Chondrocyte (in vitro differentiated cells): ENCODE data around the gene HMCES. TPM values are rescaled to one million over a fixed set of nuclear protein-coding genes. Genes with fewer than 3 reads are reported as not detected.

Experiments
- DNase-seq: peaks from one replicate; pipeline ENCODE4 v3.0.0; 2021; ENCODE audit warnings: mixed read lengths, low spot score
- H3K27ac Mint-ChIP-seq: one replicate; pipeline ENCODE4 v1.8.0; 2021; ENCODE audit warnings: mild to moderate bottlenecking, moderate library complexity, mixed read lengths; ENCODE audit not compliant: unreplicated experiment
- H3K27me3 Mint-ChIP-seq: 2 replicates; pipeline ENCODE4 v1.8.0; 2021; ENCODE audit warnings: low read depth, mixed read lengths
- H3K36me3 Mint-ChIP-seq: 2 replicates; pipeline ENCODE4 v1.8.0; 2021; ENCODE audit warnings: low read depth, mixed read lengths
- H3K4me1 Mint-ChIP-seq: 2 replicates; pipeline ENCODE4 v1.8.0; 2021; ENCODE audit warnings: low read depth, mild to moderate bottlenecking, mixed read lengths
- H3K4me3 Mint-ChIP-seq: one replicate; pipeline ENCODE4 v1.8.0; 2021; ENCODE audit warnings: mild to moderate bottlenecking, moderate library complexity, mixed read lengths; ENCODE audit not compliant: unreplicated experiment
- H3K9me3 Mint-ChIP-seq: 2 replicates; pipeline ENCODE4 v1.8.0; 2021; ENCODE audit warnings: low read depth, mixed read lengths
- microRNA-seq: library from miRNA; unstranded; fragments of <30 nt; microRNA quantifications from one replicate; pipeline ENCODE4 v1.2.0, GENCODE V29; 2020; ENCODE audit warnings: borderline number of aligned reads
- total RNA-seq: library from RNA; stranded (reverse); gene quantifications from 3 replicates; pipeline ENCODE4 v1.2.1, GENCODE V29; 2021
- TF ChIP-seq, protein P1 (sequence below): fragments of 200-600 bp; sonication (generic); IDR thresholded peaks from 2 replicates; pipeline ENCODE4 v1.5.0; 2021; ENCODE audit warnings: antibody characterized with exemption, mild to moderate bottlenecking, moderate library complexity

Gene HMCES
- total RNA-seq, 1 donor from 2014 or later, result 25.9 TPM

DNA sequence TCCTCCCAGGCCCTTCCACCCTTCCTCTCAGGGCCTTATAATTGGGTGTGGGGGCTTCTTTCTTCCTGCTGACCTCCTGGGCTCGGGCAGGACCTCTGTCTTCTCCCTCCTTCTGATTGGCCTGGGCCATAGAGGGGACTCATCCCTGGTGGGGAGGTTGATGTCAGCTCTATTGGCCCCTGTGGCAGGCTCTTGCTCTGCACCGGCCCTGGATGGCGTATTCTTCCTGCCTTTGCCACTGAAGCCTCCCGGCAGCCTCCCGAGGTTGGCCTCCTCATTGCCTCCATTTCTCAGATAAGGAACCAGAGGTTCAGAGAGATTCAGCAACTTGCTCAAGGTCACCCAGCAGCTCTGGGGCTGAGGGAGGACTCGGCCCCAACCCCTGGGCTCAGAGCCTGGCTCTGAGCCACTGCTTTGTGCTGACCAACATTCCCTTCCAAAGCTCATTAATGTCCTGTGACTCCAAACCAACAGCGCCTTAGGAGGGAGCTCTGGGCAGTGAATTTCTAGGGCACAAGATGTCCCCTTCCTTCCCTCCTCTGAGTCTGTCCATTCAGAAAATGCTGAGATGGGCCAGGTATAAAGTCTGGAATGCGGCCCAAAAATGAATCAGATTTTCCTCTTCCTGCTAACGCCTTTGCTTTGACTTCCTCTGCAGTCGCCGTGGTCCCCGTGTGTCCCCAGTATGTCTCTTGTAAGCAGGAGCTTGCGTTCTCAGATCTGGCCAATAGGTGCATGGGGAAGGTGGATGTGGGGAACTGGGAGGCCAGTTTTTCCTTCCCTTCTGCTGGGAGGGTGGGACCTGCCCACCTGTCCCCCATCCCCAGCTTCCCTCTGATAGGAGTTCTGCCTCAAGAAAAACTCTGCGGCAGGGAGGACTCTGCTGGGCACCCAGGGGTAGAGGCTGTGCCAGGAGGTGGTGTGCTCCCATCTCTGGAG, 74.2 kb downstream of the HMCES start:
- Mint-ChIP-seq H3K9me3 (no peaks in the 10 kb centered on the region), H3K4me3 (no peak overlapping the region), H3K36me3 (no peaks in the 10 kb centered on the region), H3K27me3 (peaks cover 2% of the 10 kb centered on the region), H3K4me1 (no peaks in the 10 kb centered on the region), H3K27ac (no peak overlapping the region)
- TF ChIP-seq, protein P1, sequence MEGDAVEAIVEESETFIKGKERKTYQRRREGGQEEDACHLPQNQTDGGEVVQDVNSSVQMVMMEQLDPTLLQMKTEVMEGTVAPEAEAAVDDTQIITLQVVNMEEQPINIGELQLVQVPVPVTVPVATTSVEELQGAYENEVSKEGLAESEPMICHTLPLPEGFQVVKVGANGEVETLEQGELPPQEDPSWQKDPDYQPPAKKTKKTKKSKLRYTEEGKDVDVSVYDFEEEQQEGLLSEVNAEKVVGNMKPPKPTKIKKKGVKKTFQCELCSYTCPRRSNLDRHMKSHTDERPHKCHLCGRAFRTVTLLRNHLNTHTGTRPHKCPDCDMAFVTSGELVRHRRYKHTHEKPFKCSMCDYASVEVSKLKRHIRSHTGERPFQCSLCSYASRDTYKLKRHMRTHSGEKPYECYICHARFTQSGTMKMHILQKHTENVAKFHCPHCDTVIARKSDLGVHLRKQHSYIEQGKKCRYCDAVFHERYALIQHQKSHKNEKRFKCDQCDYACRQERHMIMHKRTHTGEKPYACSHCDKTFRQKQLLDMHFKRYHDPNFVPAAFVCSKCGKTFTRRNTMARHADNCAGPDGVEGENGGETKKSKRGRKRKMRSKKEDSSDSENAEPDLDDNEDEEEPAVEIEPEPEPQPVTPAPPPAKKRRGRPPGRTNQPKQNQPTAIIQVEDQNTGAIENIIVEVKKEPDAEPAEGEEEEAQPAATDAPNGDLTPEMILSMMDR, result no peak
- no peak for DNase-seq

DNA sequence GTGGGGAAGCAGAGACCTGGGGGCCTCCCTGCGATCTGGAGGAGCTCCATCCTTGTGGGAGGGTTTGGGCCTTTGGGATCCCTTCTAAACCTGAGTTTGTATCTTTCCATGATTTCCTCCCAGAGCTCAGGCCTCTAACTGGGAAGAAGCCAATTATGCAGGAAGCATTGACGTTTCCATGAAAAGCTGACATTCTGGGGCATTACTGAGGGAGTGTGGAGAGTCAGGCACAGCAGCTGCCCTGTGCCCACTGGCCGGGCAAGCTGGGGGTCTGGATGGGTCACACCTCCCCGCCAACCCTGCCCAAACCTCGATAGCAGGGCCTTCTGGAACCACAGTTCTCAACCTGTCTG, 74.9 kb downstream of the HMCES start:
- no peak for DNase-seq
- Mint-ChIP-seq H3K4me3 (no peak overlapping the region), H3K9me3 (no peaks in the 10 kb centered on the region), H3K27ac (no peak overlapping the region), H3K4me1 (no peaks in the 10 kb centered on the region), H3K36me3 (no peaks in the 10 kb centered on the region), H3K27me3 (peaks cover 2% of the 10 kb centered on the region)
- TF ChIP-seq, protein P1, result no peak

Small RNA genes lying within 50 kb of the gene (microRNA-seq; reads per million reads assigned to microRNA genes)
- gene MIR6826, result not detected

Other genes starting within 250 kb of the HMCES start
- not detected in 3 replicates for gene GP9, start 218.1 kb upstream of the HMCES start, total RNA-seq
- gene RAB43, start 157.1 kb upstream of the HMCES start, total RNA-seq, result 19.1 to 29.7 TPM (median 26.3 TPM) in 3 replicates
- gene ISY1, start 117.8 kb upstream of the HMCES start, total RNA-seq, result 31.3 to 44.7 TPM (median 31.9 TPM) in 3 replicates
- gene CNBP, start 95.0 kb upstream of the HMCES start, total RNA-seq, result 130 to 158 TPM (median 138 TPM) in 3 replicates
- gene COPG1, start 29.3 kb upstream of the HMCES start, total RNA-seq, result 269 to 342 TPM (median 276 TPM) in 3 replicates
- gene EFCAB12, start 149.8 kb downstream of the HMCES start, total RNA-seq, result 0.10 TPM in 1 of 3 replicates, not detected in the others
- gene MBD4, start 161.1 kb downstream of the HMCES start, total RNA-seq, result 20.0 to 29.5 TPM (median 20.6 TPM) in 3 replicates
- gene IFT122, start 161.4 kb downstream of the HMCES start, total RNA-seq, result 16.2 to 29.1 TPM (median 17.5 TPM) in 3 replicates
- gene RHO, start 249.8 kb downstream of the HMCES start, total RNA-seq, result not detected in 3 replicates